Kidney (tissue), 14 donors: ENCODE measurements around the gene CCSER1. TPM values are rescaled to one million over a fixed set of nuclear protein-coding genes. Genes with fewer than 3 reads are reported as not detected.

Experiments used
- DNase-seq, 5 donors: peaks; one replicate each; pipeline ENCODE4 v3.0.0-alpha.2; 2013 to 2020
- FAIRE-seq: peaks from 2 replicates; lab custom pipeline; 2012; peaks lifted over from hg19 to GRCh38; lab: Jason Lieb, UNC
- H3K27ac ChIP-seq, 2 donors: one replicate each; pipeline ENCODE4 v1.7.0; 2013; ENCODE audit warnings: low read depth in 2 of 2, low read length in 2 of 2, inconsistent platforms in 1 of 2
- H3K27me3 ChIP-seq: one replicate; pipeline ENCODE4 v1.7.1; 2013; ENCODE audit warnings: low read length, inconsistent platforms; ENCODE audit not compliant: control insufficient read depth, insufficient read depth
- H3K36me3 ChIP-seq, 3 donors: one replicate each; pipeline versions ENCODE4 v1.7.0 to v1.7.1; 2013; ENCODE audit warnings: low read length in 3 of 3, control low read depth in 1 of 3, inconsistent platforms in 1 of 3; ENCODE audit not compliant: insufficient read depth in 3 of 3, control insufficient read depth in 2 of 3
- H3K4me1 ChIP-seq, 3 donors: one replicate each; pipeline versions ENCODE4 v1.7.0 to v1.7.1; 2013; ENCODE audit warnings: low read length in 3 of 3, inconsistent platforms in 1 of 3, low read depth in 1 of 3; ENCODE audit not compliant: control insufficient read depth in 2 of 3, insufficient read depth in 2 of 3
- H3K4me3 ChIP-seq, 3 donors: one replicate each; pipeline versions ENCODE4 v1.7.0 to v1.8.1; 2013; ENCODE audit warnings: low read length in 3 of 3, control low read depth in 1 of 3, inconsistent platforms in 1 of 3
- H3K9ac ChIP-seq, 3 donors: one replicate each; pipeline versions ENCODE4 v1.7.0 to v1.7.1; 2013; ENCODE audit warnings: low read length in 3 of 3, control low read depth in 1 of 3, inconsistent platforms in 1 of 3
- H3K9me3 ChIP-seq, 3 donors: one replicate each; pipeline versions ENCODE4 v1.7.0 to v1.7.1; 2013; ENCODE audit warnings: low read length in 3 of 3, control low read depth in 1 of 3, inconsistent platforms in 1 of 3; ENCODE audit not compliant: control insufficient read depth in 2 of 3, insufficient read depth in 1 of 3
- CTCF ChIP-seq: IDR thresholded peaks from 3 replicates; pipeline ENCODE4 v1.5.1; 2012; ENCODE audit warnings: mild to moderate bottlenecking, moderate library complexity, borderline replicate concordance; ENCODE audit not compliant: insufficient read depth; ENCODE audit errors: extremely low read depth
- intact Hi-C: fragments of 100-400 bp; cut with DNase I; formaldehyde crosslinking; loops from one replicate; pipeline ENCODE4 v1.11.1; 2022
- polyA plus RNA-seq: library from polyadenylated mRNA; stranded (reverse); fragments of 350-450 nt; fragmentation: Illumina TruSeq; extraction: RNeasy Lipid Tissue Mini Kit (QIAGEN cat#74804); gene quantifications from one replicate; pipeline ENCODE4 v1.2.3, GENCODE V29; 2014; ENCODE audit warnings: low read depth, low replicate concordance; ENCODE audit not compliant: insufficient read depth
- total RNA-seq: library from RNA; stranded (reverse); fragmentation: NEBNext Ultra II Directional; extraction: Animal tissue kit (Norgen Biotek cat#: 25700); gene quantifications from one replicate; pipeline ENCODE4 v1.2.1, GENCODE V29; 2021
- donor health status: control.
- donor health status: control.
- donor health status: control.
- donor health status: control.
- donor health status: control.
- donor health status: DM: yes; HTN: yes; CAD: no.
- donor health status: Normal renal cell carcinoma (clear cell type).

CCSER1 gene
- total and polyA plus RNA-seq, 2 donors from 2014 or later = 4.2 to 26.8 TPM

DNA sequence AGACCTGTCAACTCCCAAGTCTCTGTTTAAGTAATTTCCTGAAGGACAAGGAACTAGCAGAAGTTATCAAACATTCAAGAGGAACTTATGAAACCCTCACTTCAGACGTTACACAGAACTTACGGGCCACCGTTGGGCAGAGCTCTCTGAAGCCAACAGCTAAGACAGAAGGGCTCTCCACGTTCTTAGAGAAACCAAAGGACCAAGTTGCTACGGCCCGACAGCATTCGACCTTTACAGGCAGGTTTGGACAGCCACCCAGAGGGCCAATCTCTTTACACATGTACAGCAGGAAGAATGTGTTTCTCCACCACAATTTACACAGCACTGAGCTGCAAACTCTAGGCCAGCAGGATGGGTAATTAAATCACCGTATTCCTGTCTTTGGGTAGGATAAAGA is 1471.5 kb downstream of the CCSER1 start:
- no peak for DNase-seq
- no peak overlapping the region for H3K9ac ChIP-seq
- no peak for TF ChIP-seq CTCF
- no peaks in the 10 kb centered on the region for H3K9me3 ChIP-seq
- H3K36me3 ChIP-seq = no peaks in the 10 kb centered on the region
- H3K4me1 ChIP-seq = no peaks in the 10 kb centered on the region
- no peaks in the 10 kb centered on the region for H3K27me3 ChIP-seq
- intact Hi-C loops = no loop called here
- no peak overlapping the region for H3K4me3 ChIP-seq
- no peak overlapping the region for H3K27ac ChIP-seq
- FAIRE-seq = no peak

DNA sequence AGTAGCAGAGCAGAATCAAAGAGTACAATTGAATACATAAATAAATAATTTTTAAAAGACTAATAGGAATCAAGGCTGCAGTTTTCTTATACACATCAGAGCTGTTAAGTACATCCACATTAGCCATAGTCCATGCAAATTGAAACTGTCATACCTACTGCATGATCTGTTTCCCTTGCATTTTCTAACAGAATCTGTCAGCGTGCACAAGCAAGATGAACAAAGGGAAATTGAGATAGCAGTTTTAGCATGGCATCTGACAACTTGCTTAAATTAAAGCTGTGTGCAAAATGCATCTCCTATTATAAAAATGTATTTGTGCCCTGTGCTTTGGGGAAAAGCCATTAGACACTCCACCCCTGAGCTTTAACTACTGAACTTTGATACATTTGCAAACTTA is 1473.1 kb downstream of the CCSER1 start:
- H3K36me3 ChIP-seq = no peaks in the 10 kb centered on the region

GRCh38 chr4:91601401-91601800 is 1474.2 kb downstream of the CCSER1 start:
- intact Hi-C loops = no loop called here
- no peak for FAIRE-seq
- no peak overlapping the region for H3K9ac ChIP-seq
- H3K9me3 ChIP-seq = no peaks in the 10 kb centered on the region
- no peak for DNase-seq
- H3K36me3 ChIP-seq = no peaks in the 10 kb centered on the region
- H3K4me3 ChIP-seq = no peak overlapping the region
- H3K27ac ChIP-seq = no peak overlapping the region
- H3K27me3 ChIP-seq = no peaks in the 10 kb centered on the region
- no peak for TF ChIP-seq CTCF
- no peaks in the 10 kb centered on the region for H3K4me1 ChIP-seq

More for the DNA sequence above, 1473.1 kb downstream of the CCSER1 start:
- Histone ChIP-seq H3K9me3 (no peaks in the 10 kb centered on the region), H3K4me1 (no peaks in the 10 kb centered on the region), H3K4me3 (no peak overlapping the region), H3K9ac (no peak overlapping the region), H3K27me3 (no peaks in the 10 kb centered on the region), H3K27ac (no peak overlapping the region)
- no peak for DNase-seq
- no peak for TF ChIP-seq CTCF
- intact Hi-C loops = no loop called here
- no peak for FAIRE-seq

DNA sequence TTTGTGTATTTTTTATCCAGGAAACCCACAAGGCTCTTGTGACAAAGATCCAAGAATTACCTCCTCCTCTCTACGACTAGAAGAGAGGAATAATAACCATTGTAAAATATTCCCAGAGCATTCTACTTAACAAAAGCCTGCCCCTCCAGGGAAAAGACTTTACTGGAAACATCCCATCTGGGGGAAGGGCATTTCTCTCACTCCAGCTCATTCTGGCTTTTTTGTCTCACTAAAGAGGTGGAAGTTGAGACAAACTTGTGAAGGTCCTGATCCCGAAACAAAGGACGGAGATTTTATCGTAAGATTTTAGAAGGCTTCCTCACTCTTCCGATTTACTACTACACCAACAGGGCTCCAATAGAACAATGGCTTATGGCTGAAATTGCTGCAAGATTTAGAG is 1484.6 kb downstream of the CCSER1 start:
- Histone ChIP-seq H3K36me3 (no peaks in the 10 kb centered on the region), H3K9me3 (no peaks in the 10 kb centered on the region), H3K27me3 (no peaks in the 10 kb centered on the region), H3K4me3 (no peak overlapping the region), H3K4me1 (no peaks in the 10 kb centered on the region), H3K9ac (no peak overlapping the region), H3K27ac (no peak overlapping the region)
- intact Hi-C loops = no loop called here
- DNase-seq (no peak), FAIRE-seq (no peak)
- no peak for TF ChIP-seq CTCF
